Large intestine (tissue), 3 donors: ENCODE results near the gene ERC2. TPM values are rescaled to one million over a fixed set of nuclear protein-coding genes. Genes with fewer than 3 reads are reported as not detected.
A peak's percentile ranks its signal among the peaks of the same experiment; 100 is the strongest.

ENCODE experiments used
- DNase-seq, 2 donors: peaks; one replicate each; pipeline versions ENCODE4 v3.0.0 to v3.0.0-alpha.2; 2013
- H3K27ac ChIP-seq: one replicate; pipeline ENCODE4 v1.5.1; 2013; ENCODE audit warnings: low read length
- H3K27me3 ChIP-seq: 2 replicates; pipeline ENCODE4 v1.6.1; 2013; ENCODE audit warnings: low read length; ENCODE audit not compliant: control insufficient read depth, insufficient read depth
- H3K36me3 ChIP-seq: 2 replicates; pipeline ENCODE4 v1.6.1; 2013; ENCODE audit warnings: low read length; ENCODE audit not compliant: control insufficient read depth, insufficient read depth
- H3K4me1 ChIP-seq: one replicate; pipeline ENCODE4 v1.6.1; 2013; ENCODE audit warnings: low read length; ENCODE audit not compliant: control insufficient read depth, insufficient read depth
- H3K4me3 ChIP-seq: one replicate; pipeline ENCODE4 v1.5.1; 2013; ENCODE audit warnings: low read length
- H3K9me3 ChIP-seq: one replicate; pipeline ENCODE4 v1.6.1; 2013; ENCODE audit warnings: mild to moderate bottlenecking, low read depth, low read length, moderate library complexity; ENCODE audit not compliant: control insufficient read depth
- WGBS: methylation state at CpG from one replicate; pipeline ENCODE4 v1.1.5; 2013; ENCODE audit warnings: low lambda C conversion rate; ENCODE audit not compliant: insufficient coverage; 5-methylcytosine and 5-hydroxymethylcytosine counted together
- polyA plus RNA-seq: library from polyadenylated mRNA; unstranded; fragments of 120-200 nt; gene quantifications from one replicate; pipeline ENCODE4 v1.2.1, GENCODE V29; 2013

The ERC2 gene
- polyA plus RNA-seq, 1 donor, result 2.4 TPM

GRCh38 chr3:55526332-55527030, 941.8 kb downstream of the ERC2 start:
- Histone ChIP-seq H3K36me3 (no peaks in the 10 kb centered on the region), H3K27ac (peak overlapping the region; percentile 54), H3K4me3 (no peak overlapping the region), H3K4me1 (peaks cover 29% of the 10 kb centered on the region), H3K27me3 (no peaks in the 10 kb centered on the region), H3K9me3 (no peaks in the 10 kb centered on the region)
- peak in 1 of 2 donors; percentile 45 for DNase-seq
- no CpG with 5 or more reads among the region's 10 CpGs for WGBS

- no peaks in the 10 kb centered on the region for H3K27me3 ChIP-seq
- no peaks in the 10 kb centered on the region for H3K9me3 ChIP-seq
- peaks cover 29% of the 10 kb centered on the region for H3K4me1 ChIP-seq
- no peaks in the 10 kb centered on the region for H3K36me3 ChIP-seq
- DNase-seq, result no peak
- H3K27ac ChIP-seq, result no peak overlapping the region
- H3K4me3 ChIP-seq, result no peak overlapping the region
- no CpG with 5 or more reads among the region's 3 CpGs for WGBS
Measured at GRCh38 chr3:55525436-55525835, 942.8 kb downstream of the ERC2 start.

GRCh38 chr3:55524565-55525244, 943.6 kb downstream of the ERC2 start:
- no peaks in the 10 kb centered on the region for H3K9me3 ChIP-seq
- no CpG with 5 or more reads among the region's 4 CpGs for WGBS
- DNase-seq, result no peak
- no peak overlapping the region for H3K4me3 ChIP-seq
- H3K27me3 ChIP-seq, result no peaks in the 10 kb centered on the region
- peaks cover 28% of the 10 kb centered on the region for H3K4me1 ChIP-seq
- H3K27ac ChIP-seq, result no peak overlapping the region
- no peaks in the 10 kb centered on the region for H3K36me3 ChIP-seq

- Histone ChIP-seq H3K4me3 (no peak overlapping the region), H3K9me3 (no peaks in the 10 kb centered on the region), H3K36me3 (no peaks in the 10 kb centered on the region), H3K4me1 (peaks cover 26% of the 10 kb centered on the region), H3K27me3 (no peaks in the 10 kb centered on the region), H3K27ac (no peak overlapping the region)
- DNase-seq, result no peak
- whole genome bisulfite sequencing, result 100% methylated on average over 1 of the region's 2 CpGs
Measured at GRCh38 chr3:55523471-55523870, 944.8 kb downstream of the ERC2 start.

- DNase-seq, result no peak
- no CpG with 5 or more reads among the region's 6 CpGs for WGBS
- no peaks in the 10 kb centered on the region for H3K27me3 ChIP-seq
- H3K4me1 ChIP-seq, result peaks cover 16% of the 10 kb centered on the region
- H3K36me3 ChIP-seq, result no peaks in the 10 kb centered on the region
- H3K4me3 ChIP-seq, result no peak overlapping the region
- H3K27ac ChIP-seq, result no peak overlapping the region
- no peaks in the 10 kb centered on the region for H3K9me3 ChIP-seq
Measured at GRCh38 chr3:55521738-55522421, 946.4 kb downstream of the ERC2 start.

- Histone ChIP-seq H3K9me3 (no peaks in the 10 kb centered on the region), H3K27me3 (no peaks in the 10 kb centered on the region), H3K27ac (no peak overlapping the region), H3K36me3 (no peaks in the 10 kb centered on the region), H3K4me1 (peaks cover 9% of the 10 kb centered on the region), H3K4me3 (no peak overlapping the region)
- DNase-seq, result no peak
- WGBS, result no CpG with 5 or more reads among the region's 9 CpGs
Measured at GRCh38 chr3:55521064-55521737, 947.1 kb downstream of the ERC2 start.

- no peak overlapping the region for H3K4me3 ChIP-seq
- no peak overlapping the region for H3K27ac ChIP-seq
- WGBS, result no CpG with 5 or more reads among the region's 3 CpGs
- H3K9me3 ChIP-seq, result no peaks in the 10 kb centered on the region
- H3K36me3 ChIP-seq, result no peaks in the 10 kb centered on the region
- no peak for DNase-seq
- H3K27me3 ChIP-seq, result peaks cover 5% of the 10 kb centered on the region
- H3K4me1 ChIP-seq, result peaks cover 3% of the 10 kb centered on the region
Measured at GRCh38 chr3:55519019-55519418, 949.2 kb downstream of the ERC2 start.

GRCh38 chr3:55518451-55518850, 949.8 kb downstream of the ERC2 start:
- Histone ChIP-seq H3K9me3 (no peaks in the 10 kb centered on the region), H3K27ac (no peak overlapping the region), H3K4me3 (no peak overlapping the region), H3K27me3 (peaks cover 5% of the 10 kb centered on the region), H3K4me1 (peaks cover 3% of the 10 kb centered on the region), H3K36me3 (no peaks in the 10 kb centered on the region)
- 70% methylated on average over 3 of the region's 6 CpGs for WGBS
- no peak for DNase-seq

- H3K9me3 ChIP-seq, result no peaks in the 10 kb centered on the region
- peaks cover 3% of the 10 kb centered on the region for H3K4me1 ChIP-seq
- no peak overlapping the region for H3K27ac ChIP-seq
- no peaks in the 10 kb centered on the region for H3K36me3 ChIP-seq
- peaks cover 5% of the 10 kb centered on the region for H3K27me3 ChIP-seq
- no peak for DNase-seq
- no peak overlapping the region for H3K4me3 ChIP-seq
- WGBS, result 87% methylated on average over 3 of the region's 10 CpGs
Measured at GRCh38 chr3:55516392-55517030, 951.8 kb downstream of the ERC2 start.
